ENCODE results near the gene OSBP2.
A peak's percentile ranks its signal among the peaks of the same experiment; 100 is the strongest.

- no peak for TF ChIP-seq POLR2A (IDR thresholded peaks at IDR 0.05)
- TF ChIP-seq CTCF (IDR thresholded peaks at IDR 0.05) = peak in 3 of 4 donors; percentile 6 to 30 (median 13)
Measured at GRCh38 chr22:30667494-30668385, 26.9 kb upstream of the OSBP2 start, which contains the start of gene DUSP18.

Measured in right lobe of liver (tissue), 4 donors.